Right kidney (tissue), 1 donor: ENCODE data around the gene DNAJB9.

ENCODE experiments used
- DNase-seq: peaks from one replicate; pipeline ENCODE4 v3.0.0-alpha.2; 2016

The DNAJB9 gene

GRCh38 chr7:108561047-108561619 is 8.5 kb upstream of the DNAJB9 start:
- DNase-seq = no peak

GRCh38 chr7:108565987-108566386 is 3.7 kb upstream of the DNAJB9 start:
- DNase-seq = no peak

DNA sequence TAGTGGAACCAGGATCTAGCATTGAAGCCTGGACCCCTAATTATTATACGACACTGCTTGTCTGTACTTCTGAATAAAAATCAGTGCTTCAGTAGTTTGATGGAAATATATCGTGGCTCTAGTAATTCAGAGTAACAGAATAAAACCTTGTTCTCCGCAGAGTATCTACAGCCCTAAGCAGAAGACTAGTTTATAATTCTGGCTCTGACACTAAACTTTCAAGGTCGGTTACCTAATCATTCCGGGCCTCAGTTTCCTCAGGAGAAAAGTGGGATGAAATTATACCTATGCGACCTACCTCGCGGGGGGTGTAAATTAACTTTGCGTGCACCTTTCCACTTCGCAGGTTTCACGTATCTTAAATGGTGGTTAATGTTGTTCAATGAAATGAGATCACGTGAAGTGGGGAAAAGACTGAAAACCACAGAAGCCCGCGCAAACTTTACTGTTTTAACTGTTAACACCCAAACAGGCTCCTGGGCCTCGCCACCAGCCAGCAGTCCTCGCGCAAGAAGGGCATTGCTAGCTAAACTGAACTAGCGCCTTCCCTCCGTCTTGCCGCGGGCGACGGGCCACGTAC is 783 bp upstream of the DNAJB9 start:
- DNase-seq = no peak

DNA sequence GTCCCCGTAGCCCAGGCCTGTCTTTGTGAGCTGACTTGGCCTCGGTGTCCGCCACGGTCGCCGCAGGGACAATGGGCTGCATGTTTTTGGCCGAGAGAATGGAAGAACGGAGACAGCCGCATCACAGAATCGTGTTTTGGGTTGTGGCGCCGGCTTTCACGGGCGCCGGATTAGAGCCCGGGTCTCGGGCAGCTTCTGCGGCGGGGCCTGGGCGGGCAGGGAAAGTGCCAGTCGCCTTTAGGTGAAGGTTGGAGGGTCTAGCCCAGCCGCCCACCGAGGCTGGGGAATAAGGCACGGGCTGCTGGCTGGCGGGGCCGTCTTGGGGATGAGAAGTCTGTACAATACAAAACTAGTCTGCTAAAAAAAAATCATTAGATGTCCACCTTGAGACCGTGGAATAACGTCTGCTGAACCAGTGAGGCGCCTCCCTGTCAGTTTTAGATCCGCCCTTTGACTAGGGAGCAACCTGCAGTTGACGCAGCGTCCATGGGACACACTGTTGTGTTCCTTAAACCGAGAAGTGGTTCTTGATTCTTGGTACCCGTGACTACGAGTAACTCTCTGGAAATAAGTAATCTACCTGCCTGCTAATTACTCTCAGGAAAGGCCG is 577 bp downstream of the DNAJB9 start:
- peak; percentile 77 for DNase-seq

GRCh38 chr7:108572480-108572879 is 2.8 kb downstream of the DNAJB9 start:
- DNase-seq = no peak

DNA sequence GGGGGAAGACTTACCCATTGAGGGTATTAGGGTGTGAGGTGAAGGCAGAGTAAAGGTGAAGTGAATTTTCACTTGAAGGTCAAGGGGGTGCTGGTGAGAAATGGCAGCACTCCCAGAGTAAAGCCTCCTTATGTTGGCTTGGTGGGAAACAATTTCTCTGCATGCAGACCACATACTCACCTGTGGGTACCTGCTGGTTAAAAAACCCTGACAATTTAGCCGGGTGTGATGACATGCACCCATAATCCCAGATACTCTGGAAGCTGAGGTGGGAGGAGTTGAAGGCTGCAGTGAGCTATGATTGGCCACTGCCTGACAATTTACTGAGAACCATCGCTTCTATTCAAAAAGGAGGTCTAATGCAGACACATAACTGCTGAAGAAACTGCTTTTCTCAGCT is 5.5 kb downstream of the DNAJB9 start:
- DNase-seq = no peak

- no peak for DNase-seq
Measured at GRCh38 chr7:108576116-108576515, 6.4 kb downstream of the DNAJB9 start.

DNA sequence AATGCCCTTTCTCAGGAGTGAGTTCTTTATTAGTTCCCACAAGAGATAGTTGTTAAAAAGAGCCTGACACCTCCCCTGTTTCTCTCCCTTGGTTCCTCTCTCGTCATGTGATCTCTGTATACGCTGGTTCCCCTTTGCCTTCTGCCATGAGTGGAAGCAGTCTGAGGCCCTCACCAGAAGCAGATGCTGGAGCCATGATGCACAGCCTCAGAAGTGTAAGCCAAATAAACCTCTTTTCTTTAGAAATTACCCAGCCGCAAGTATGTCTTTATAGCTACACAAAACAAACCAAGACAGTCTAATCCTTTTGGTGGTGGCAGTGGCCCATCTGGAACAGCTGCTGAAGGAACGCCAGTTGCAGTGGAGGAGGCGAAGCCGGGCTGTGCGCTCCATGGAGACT is 9.3 kb downstream of the DNAJB9 start:
- DNase-seq = no peak

DNA sequence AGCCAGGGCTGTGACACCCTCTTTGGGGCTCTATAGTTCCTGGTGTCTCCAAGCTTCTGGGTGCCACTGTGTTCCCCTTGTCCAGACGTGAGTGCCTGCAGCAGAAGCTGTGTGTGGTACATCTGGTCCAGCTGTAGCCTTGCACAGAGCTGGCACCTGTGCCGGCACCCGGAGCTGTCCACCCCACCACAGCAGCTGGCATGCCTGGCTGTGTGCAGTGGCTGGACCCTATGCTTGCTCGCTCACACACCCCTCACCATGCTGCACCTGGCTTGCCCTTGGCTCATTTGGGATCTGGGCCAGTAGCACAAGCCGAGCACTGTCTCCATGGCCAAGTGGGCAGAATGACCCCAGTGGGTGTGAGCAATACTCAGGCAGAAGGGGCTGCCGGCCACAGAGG is 10.6 kb downstream of the DNAJB9 start:
- no peak for DNase-seq

- DNase-seq = no peak
Measured at GRCh38 chr7:108581655-108582491, 12.2 kb downstream of the DNAJB9 start.

GRCh38 chr7:108584211-108584610 is 14.5 kb downstream of the DNAJB9 start:
- no peak for DNase-seq

DNA sequence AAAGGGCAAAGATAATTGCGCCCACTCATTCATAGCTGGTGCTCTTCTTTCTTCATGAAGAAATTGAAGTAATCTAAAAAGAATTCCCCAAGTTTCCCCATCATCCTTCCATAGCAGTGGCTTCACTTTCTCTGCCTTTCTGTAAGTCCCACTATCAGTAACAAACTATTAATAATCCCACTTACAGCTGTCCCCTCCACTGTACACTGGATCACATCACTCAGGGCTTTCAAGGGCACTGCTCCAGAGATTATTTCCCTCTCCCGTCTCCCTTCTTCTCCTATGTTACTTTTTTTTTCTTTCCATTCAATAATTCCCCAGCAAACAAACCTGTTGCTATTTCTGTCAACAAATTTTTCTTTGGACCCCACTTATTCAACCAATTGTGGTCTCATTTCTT is 16.2 kb downstream of the DNAJB9 start:
- no peak for DNase-seq

DNA sequence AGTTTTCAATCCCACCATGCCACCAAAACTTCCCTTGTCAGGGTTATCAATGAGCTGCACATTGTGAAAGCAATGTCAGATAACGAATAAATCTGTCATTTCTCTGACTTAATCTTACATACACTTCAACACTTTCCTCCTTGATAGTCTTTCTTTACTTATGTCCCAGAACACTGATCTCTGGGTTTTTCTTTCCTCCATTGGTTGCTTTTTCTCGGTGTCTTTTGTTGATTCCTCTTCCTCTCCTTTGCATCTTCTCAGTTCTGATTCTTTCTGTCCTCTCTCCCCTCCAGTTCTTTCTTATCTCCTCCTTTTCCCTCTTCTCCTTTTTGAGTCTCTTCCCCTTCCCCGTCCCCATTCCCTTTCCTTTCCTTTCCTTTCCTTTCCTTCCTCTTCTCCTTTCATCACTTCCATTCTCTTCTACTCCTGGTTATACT is 16.6 kb downstream of the DNAJB9 start:
- no peak for DNase-seq

DNA sequence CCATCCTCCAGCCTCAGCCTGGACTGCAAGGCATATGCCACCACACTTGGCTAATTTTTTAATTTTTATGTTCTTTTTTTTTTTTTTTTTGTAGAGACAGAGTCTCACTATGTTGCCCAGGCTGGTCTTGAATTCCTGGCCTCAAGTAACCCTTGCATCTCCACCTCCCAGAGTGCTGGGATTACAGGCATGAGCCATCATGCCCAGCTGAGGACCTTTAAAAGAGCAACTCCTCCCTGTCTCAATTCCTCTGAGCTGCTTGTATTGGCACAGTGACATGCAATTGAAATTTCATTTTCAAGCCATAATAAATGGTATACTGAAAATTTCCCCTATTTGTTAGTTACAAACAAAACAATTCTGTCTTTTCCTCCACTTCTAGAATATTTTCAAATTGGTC is 19.5 kb downstream of the DNAJB9 start:
- DNase-seq = no peak

- no peak for DNase-seq
Measured at GRCh38 chr7:108589874-108590273, 20.2 kb downstream of the DNAJB9 start.

DNA sequence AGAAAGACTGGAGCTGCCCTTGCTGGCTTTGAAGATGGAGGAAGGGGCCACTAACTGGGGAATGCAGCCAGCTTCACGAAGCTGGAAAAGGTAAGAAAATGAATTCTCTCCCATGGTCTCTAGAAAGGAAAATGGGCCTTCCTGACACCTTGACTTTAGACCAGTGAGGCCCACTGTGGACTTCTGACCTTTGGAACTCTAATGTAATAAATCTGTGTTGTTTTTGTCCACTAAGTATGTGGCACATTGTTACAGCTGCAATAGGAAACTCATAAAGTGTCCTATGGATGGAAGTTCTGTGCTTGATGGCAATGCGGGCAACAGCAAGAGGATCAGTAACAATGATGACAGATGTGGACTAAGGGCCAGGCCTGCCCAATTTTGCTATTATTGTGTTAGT is 20.9 kb downstream of the DNAJB9 start:
- no peak for DNase-seq

- no peak for DNase-seq
Measured at GRCh38 chr7:108592646-108593201, 23.1 kb downstream of the DNAJB9 start.

DNA sequence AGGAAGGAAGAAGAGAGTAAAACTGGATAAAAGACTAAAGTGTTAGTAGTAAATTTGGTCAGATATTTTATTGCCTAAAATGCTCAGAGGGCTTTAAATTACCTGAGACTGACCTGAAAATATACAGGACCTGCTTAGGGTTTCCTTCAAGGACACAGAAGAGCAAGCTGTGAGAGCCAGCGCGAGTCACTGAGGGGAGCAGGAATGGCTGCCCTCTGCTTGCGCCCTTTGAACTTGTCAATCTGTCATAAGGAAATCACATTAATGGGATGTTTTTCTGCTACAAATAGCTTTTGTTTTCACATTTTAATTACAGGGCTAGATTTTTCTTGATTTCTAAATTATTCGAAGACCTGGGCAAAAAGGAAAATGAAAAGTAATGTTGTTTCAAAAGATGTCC is 26.9 kb downstream of the DNAJB9 start:
- no peak for DNase-seq

DNA sequence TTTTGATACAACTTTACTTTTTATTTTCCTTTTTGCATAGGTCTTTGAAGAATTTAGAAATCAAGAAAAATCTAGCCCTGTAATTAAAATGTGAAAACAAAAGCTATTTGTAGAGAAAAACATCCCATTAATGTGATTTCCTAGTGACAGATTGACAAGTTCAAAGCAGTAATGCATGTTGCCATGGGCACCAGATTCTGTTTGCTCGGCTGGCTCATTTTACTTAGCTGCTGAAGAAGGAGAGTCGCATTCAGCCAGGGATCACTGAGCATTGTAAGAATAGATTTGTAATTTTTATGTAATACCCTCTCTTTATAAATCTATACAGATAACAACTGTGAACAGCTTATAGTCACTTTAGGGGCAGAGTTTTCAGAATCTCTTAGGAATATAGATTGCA is 28.5 kb downstream of the DNAJB9 start:
- DNase-seq = no peak

- DNase-seq = no peak
Measured at GRCh38 chr7:108598914-108599580, 29.4 kb downstream of the DNAJB9 start.

GRCh38 chr7:108600399-108600798 is 30.7 kb downstream of the DNAJB9 start:
- DNase-seq = no peak

GRCh38 chr7:108603656-108604306 is 34.1 kb downstream of the DNAJB9 start:
- DNase-seq = no peak
